Measurements from ENCODE around the gene PCNX2. TPM values are rescaled to one million over a fixed set of nuclear protein-coding genes. Genes with fewer than 3 reads are reported as not detected.

The PCNX2 gene
- total RNA-seq, 2 experiments from 2014 or later, result 46.4 to 49.4 TPM

- no peaks in the 10 kb centered on the region for H3K4me1 Mint-ChIP-seq (ENCODE audit: low read depth)
- intact Hi-C loops (cut with DNase I, micrococcal nuclease), result no loop called here
- H3K27me3 ChIP-seq (ENCODE audit: control insufficient read depth in 1 of 2, insufficient read depth in 2 of 2, low read length in 2 of 2), result no peaks in the 10 kb centered on the region
- DNase-seq, result no peak
- no peak overlapping the region for H3K27ac Mint-ChIP-seq
- no peak for TF ChIP-seq CTCF (IDR thresholded peaks at IDR 0.05)
- no peak overlapping the region for H3K27ac ChIP-seq (ENCODE audit: low read depth in 1 of 2, low read length in 2 of 2)
- H3K36me3 Mint-ChIP-seq (ENCODE audit: low read depth), result peaks cover 91% of the 10 kb centered on the region
- no peak for ATAC-seq (ENCODE audit: poor library complexity)
- no peaks in the 10 kb centered on the region for H3K27me3 Mint-ChIP-seq
- H3K9me3 Mint-ChIP-seq, result peaks cover 9% of the 10 kb centered on the region
- ChIA-PET CTCF (no interaction called here), POLR2A (no interaction called here)
- H3K9me3 ChIP-seq (ENCODE audit: control insufficient read depth in 1 of 2, insufficient read depth in 1 of 2, low read length in 2 of 2), result peaks cover 0 to 4% of the 10 kb centered on the region in 2 experiments
- no peak overlapping the region for H3K4me3 Mint-ChIP-seq
- H3K36me3 ChIP-seq (ENCODE audit: insufficient read depth, low read length), result peaks cover 36% of the 10 kb centered on the region
- no peak overlapping the region for H3K4me3 ChIP-seq (ENCODE audit: low read length)
- H3K4me1 ChIP-seq (ENCODE audit: insufficient read depth, low read length), result no peaks in the 10 kb centered on the region
Measured at GRCh38 chr1:233193741-233194140, 101.8 kb downstream of the PCNX2 start.

GRCh38 chr1:233190987-233191386, 104.5 kb downstream of the PCNX2 start:
- Histone ChIP-seq H3K4me3 (ENCODE audit: low read length) (no peak overlapping the region), H3K27me3 (ENCODE audit: control insufficient read depth in 1 of 2, insufficient read depth in 2 of 2, low read length in 2 of 2) (no peaks in the 10 kb centered on the region), H3K9me3 (ENCODE audit: control insufficient read depth in 1 of 2, insufficient read depth in 1 of 2, low read length in 2 of 2) (peaks cover 0 to 4% of the 10 kb centered on the region in 2 experiments), H3K27ac (ENCODE audit: low read depth in 1 of 2, low read length in 2 of 2) (no peak overlapping the region), H3K4me1 (ENCODE audit: insufficient read depth, low read length) (no peaks in the 10 kb centered on the region), H3K36me3 (ENCODE audit: insufficient read depth, low read length) (peaks cover 23% of the 10 kb centered on the region)
- H3K27ac Mint-ChIP-seq, result no peak overlapping the region
- ChIA-PET POLR2A (no interaction called here), CTCF (no interaction called here)
- no peak for TF ChIP-seq CTCF (IDR thresholded peaks at IDR 0.05)
- no peak overlapping the region for H3K4me3 Mint-ChIP-seq
- DNase-seq (no peak), ATAC-seq (ENCODE audit: poor library complexity) (no peak)
- no peaks in the 10 kb centered on the region for H3K4me1 Mint-ChIP-seq (ENCODE audit: low read depth)
- H3K9me3 Mint-ChIP-seq, result peaks cover 6% of the 10 kb centered on the region
- peaks cover 80% of the 10 kb centered on the region for H3K36me3 Mint-ChIP-seq (ENCODE audit: low read depth)
- intact Hi-C loops (cut with DNase I, micrococcal nuclease), result no loop called here
- no peaks in the 10 kb centered on the region for H3K27me3 Mint-ChIP-seq

- ChIA-PET CTCF (no interaction called here), POLR2A (no interaction called here)
- no peaks in the 10 kb centered on the region for H3K27me3 ChIP-seq (ENCODE audit: control insufficient read depth in 1 of 2, insufficient read depth in 2 of 2, low read length in 2 of 2)
- H3K36me3 ChIP-seq (ENCODE audit: insufficient read depth, low read length), result peaks cover 19% of the 10 kb centered on the region
- ATAC-seq (ENCODE audit: poor library complexity) (no peak), DNase-seq (no peak)
- intact Hi-C loops (cut with DNase I, micrococcal nuclease), result no loop called here
- TF ChIP-seq CTCF (IDR thresholded peaks at IDR 0.05), result no peak
- no peak overlapping the region for H3K4me3 Mint-ChIP-seq
- H3K9me3 ChIP-seq (ENCODE audit: control insufficient read depth in 1 of 2, insufficient read depth in 1 of 2, low read length in 2 of 2), result peaks cover 0 to under 1% of the 10 kb centered on the region in 2 experiments
- peaks cover 6% of the 10 kb centered on the region for H3K9me3 Mint-ChIP-seq
- H3K27ac Mint-ChIP-seq, result no peak overlapping the region
- no peaks in the 10 kb centered on the region for H3K4me1 Mint-ChIP-seq (ENCODE audit: low read depth)
- no peak overlapping the region for H3K27ac ChIP-seq (ENCODE audit: low read depth in 1 of 2, low read length in 2 of 2)
- H3K4me3 ChIP-seq (ENCODE audit: low read length), result no peak overlapping the region
- peaks cover 73% of the 10 kb centered on the region for H3K36me3 Mint-ChIP-seq (ENCODE audit: low read depth)
- no peaks in the 10 kb centered on the region for H3K4me1 ChIP-seq (ENCODE audit: insufficient read depth, low read length)
- H3K27me3 Mint-ChIP-seq, result no peaks in the 10 kb centered on the region
Measured at GRCh38 chr1:233189526-233189925, 106.0 kb downstream of the PCNX2 start.
